Measurements from ENCODE around the gene SHKBP1.
"Not testable (repeated sequence)": the region's sequence is repeated elsewhere in the genome, so short reads cannot be mapped to it uniquely, and the experiment has no call there.

SHKBP1 gene

GRCh38 chr19:40556953-40557530, 19.6 kb upstream of the SHKBP1 start:
- DNase-seq = no peak

GRCh38 chr19:40559394-40559793, 17.3 kb upstream of the SHKBP1 start:
- no peak for DNase-seq

- no peak for DNase-seq
Measured at GRCh38 chr19:40560092-40560507, 16.6 kb upstream of the SHKBP1 start.

- no peak for DNase-seq
Measured at GRCh38 chr19:40561947-40562346, 14.7 kb upstream of the SHKBP1 start.

GRCh38 chr19:40564535-40564934, 12.1 kb upstream of the SHKBP1 start:
- not testable (repeated sequence) for DNase-seq

GRCh38 chr19:40565355-40565754, 11.3 kb upstream of the SHKBP1 start:
- no peak for DNase-seq

- no peak for DNase-seq
Measured at GRCh38 chr19:40565910-40566495, 10.7 kb upstream of the SHKBP1 start.

- no peak for DNase-seq
Measured at GRCh38 chr19:40567040-40567749, 9.5 kb upstream of the SHKBP1 start.

GRCh38 chr19:40567750-40568494, 8.8 kb upstream of the SHKBP1 start:
- no peak for DNase-seq

GRCh38 chr19:40570313-40571004, 6.2 kb upstream of the SHKBP1 start:
- DNase-seq = peak; percentile 99

- no peak for DNase-seq
Measured at GRCh38 chr19:40571005-40571318, 5.7 kb upstream of the SHKBP1 start.

- DNase-seq = no peak
Measured at GRCh38 chr19:40571831-40572495, 4.7 kb upstream of the SHKBP1 start.

GRCh38 chr19:40575326-40575725, 1.3 kb upstream of the SHKBP1 start:
- no peak for DNase-seq

- no peak for DNase-seq
Measured at GRCh38 chr19:40576151-40576584, 505 bp upstream of the SHKBP1 start.

- peak; percentile 23 for DNase-seq
Measured at GRCh38 chr19:40578442-40578908, 1.8 kb downstream of the SHKBP1 start.

GRCh38 chr19:40580619-40581018, 3.9 kb downstream of the SHKBP1 start:
- DNase-seq = no peak

GRCh38 chr19:40581531-40581930, 4.9 kb downstream of the SHKBP1 start:
- DNase-seq = no peak

- DNase-seq = no peak
Measured at GRCh38 chr19:40582467-40582866, 5.8 kb downstream of the SHKBP1 start.

GRCh38 chr19:40583283-40583682, 6.6 kb downstream of the SHKBP1 start:
- no peak for DNase-seq

- DNase-seq = no peak
Measured at GRCh38 chr19:40584007-40584406, 7.3 kb downstream of the SHKBP1 start.

- peak; percentile 60 for DNase-seq
Measured at GRCh38 chr19:40585241-40585981, 8.7 kb downstream of the SHKBP1 start.

- DNase-seq = no peak
Measured at GRCh38 chr19:40585982-40586422, 9.3 kb downstream of the SHKBP1 start.

Data from activated CD4-positive, alpha-beta T cell treated with anti-CD3 and anti-CD28 coated beads, Interleukin-10, Interleukin-2, amounts not matched to agents 100 ng/mL and 50 ng/mL, durations not matched to agents 16 hours and 8 hours (primary cell).